Brain microvascular endothelial cell (primary cell): Measurements from ENCODE around the gene UBE2R2.
"Not testable (repeated sequence)": the region's sequence is repeated elsewhere in the genome, so short reads cannot be mapped to it uniquely, and the experiment has no call there.

ENCODE experiments used
- DNase-seq: peaks from one replicate; pipeline ENCODE4 v3.0.0-alpha.2; 2020
- H3K27ac ChIP-seq: fragments of 250-450 bp; sonication (Bioruptor Pico); 2 replicates; pipeline ENCODE4 v1.5.1; 2020; ENCODE audit warnings: mild to moderate bottlenecking, moderate library complexity
- H3K27me3 ChIP-seq: fragments of 250-450 bp; sonication (Bioruptor Pico); replicated peaks from 2 replicates; pipeline ENCODE4 v1.5.1; 2020; ENCODE audit warnings: mild to moderate bottlenecking
- H3K36me3 ChIP-seq: fragments of 250-450 bp; sonication (Bioruptor Pico); replicated peaks from 2 replicates; pipeline ENCODE4 v1.5.1; 2020; ENCODE audit warnings: mild to moderate bottlenecking
- H3K4me3 ChIP-seq: 2 replicates; pipeline ENCODE4 v1.5.1; 2011; ENCODE audit warnings: low read depth, mild to moderate bottlenecking, control low read depth, low read length, moderate library complexity
- in situ Hi-C: cut with HindIII; loops from 2 replicates; pipeline ENCODE4 v1.10.0; 2017; ENCODE audit warnings: low sequenced_read_pairs, low pct_ligation_motif_present
- TF ChIP-seq, protein P1 (sequence below): IDR thresholded peaks from 2 replicates; pipeline ENCODE4 v1.5.1; 2011; ENCODE audit warnings: low read depth, mild to moderate bottlenecking, moderate library complexity, low read length, control low read depth, inconsistent platforms; ENCODE audit errors: missing control alignments

Gene UBE2R2

DNA sequence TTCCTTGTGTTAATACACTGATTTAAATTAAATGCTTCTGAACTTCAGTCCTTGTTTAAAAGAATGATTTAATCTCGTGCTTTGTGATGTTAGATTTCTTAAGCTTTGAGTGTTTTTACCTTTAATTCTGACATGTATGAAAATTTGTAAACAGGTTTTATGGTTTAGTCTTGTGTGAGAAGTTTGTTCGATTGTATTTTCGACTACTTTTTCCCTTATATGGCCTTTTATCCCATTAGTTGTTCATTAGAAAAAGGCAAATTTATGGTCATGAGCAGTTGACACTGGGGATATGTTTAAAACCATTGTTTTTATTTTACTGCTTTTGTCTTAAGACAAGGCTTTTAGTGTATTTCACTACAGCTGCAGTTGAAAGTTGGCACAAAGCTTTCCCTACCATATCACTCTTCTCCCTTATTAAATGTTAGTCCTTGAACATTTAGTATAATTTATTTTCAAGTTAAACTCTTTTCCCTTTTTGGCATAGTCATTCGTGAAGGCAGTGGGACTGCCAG lies 3.3 kb downstream of the UBE2R2 start:
- in situ Hi-C loops = no loop called here
- H3K27ac ChIP-seq = no peak overlapping the region
- no peak overlapping the region for H3K4me3 ChIP-seq
- DNase-seq = no peak
- TF ChIP-seq, protein P1, sequence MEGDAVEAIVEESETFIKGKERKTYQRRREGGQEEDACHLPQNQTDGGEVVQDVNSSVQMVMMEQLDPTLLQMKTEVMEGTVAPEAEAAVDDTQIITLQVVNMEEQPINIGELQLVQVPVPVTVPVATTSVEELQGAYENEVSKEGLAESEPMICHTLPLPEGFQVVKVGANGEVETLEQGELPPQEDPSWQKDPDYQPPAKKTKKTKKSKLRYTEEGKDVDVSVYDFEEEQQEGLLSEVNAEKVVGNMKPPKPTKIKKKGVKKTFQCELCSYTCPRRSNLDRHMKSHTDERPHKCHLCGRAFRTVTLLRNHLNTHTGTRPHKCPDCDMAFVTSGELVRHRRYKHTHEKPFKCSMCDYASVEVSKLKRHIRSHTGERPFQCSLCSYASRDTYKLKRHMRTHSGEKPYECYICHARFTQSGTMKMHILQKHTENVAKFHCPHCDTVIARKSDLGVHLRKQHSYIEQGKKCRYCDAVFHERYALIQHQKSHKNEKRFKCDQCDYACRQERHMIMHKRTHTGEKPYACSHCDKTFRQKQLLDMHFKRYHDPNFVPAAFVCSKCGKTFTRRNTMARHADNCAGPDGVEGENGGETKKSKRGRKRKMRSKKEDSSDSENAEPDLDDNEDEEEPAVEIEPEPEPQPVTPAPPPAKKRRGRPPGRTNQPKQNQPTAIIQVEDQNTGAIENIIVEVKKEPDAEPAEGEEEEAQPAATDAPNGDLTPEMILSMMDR = no peak
- H3K27me3 ChIP-seq = no peaks in the 10 kb centered on the region
- H3K36me3 ChIP-seq = no peaks in the 10 kb centered on the region

GRCh38 chr9:33823801-33824200 lies 6.8 kb downstream of the UBE2R2 start:
- Histone ChIP-seq H3K27ac (no peak overlapping the region), H3K27me3 (no peaks in the 10 kb centered on the region), H3K4me3 (no peak overlapping the region), H3K36me3 (no peaks in the 10 kb centered on the region)
- in situ Hi-C loops = no loop called here
- DNase-seq = no peak
- TF ChIP-seq, protein P1 = no peak

DNA sequence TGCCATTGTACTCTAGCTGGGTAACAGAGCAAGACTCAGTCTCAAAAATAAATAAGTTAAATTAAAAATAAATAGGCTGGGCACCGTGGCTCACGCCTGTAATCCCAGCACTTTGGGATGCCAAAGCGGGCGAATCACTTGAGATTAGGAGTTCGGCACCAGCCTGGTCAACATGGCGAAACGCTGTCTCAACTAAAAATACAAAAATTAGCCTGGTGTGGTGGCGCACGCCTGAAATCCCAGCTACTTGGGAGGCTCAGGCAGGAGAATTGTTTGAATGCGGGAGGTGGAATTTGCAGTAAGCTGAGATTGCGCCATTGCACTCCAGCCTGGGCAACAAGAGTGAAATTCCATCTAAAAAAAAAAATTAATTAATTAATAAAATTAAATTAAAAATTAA lies 10.3 kb downstream of the UBE2R2 start:
- H3K36me3 ChIP-seq, in situ Hi-C loops, H3K4me3 ChIP-seq, H3K27ac ChIP-seq, H3K27me3 ChIP-seq, DNase-seq: not testable (repeated sequence)

GRCh38 chr9:33829641-33830230 lies 12.8 kb downstream of the UBE2R2 start:
- H3K27me3 ChIP-seq, H3K36me3 ChIP-seq, H3K27ac ChIP-seq, H3K4me3 ChIP-seq, in situ Hi-C loops, DNase-seq: not testable (repeated sequence)

- Histone ChIP-seq H3K36me3 (no peaks in the 10 kb centered on the region), H3K4me3 (no peak overlapping the region), H3K27me3 (no peaks in the 10 kb centered on the region), H3K27ac (no peak overlapping the region)
- in situ Hi-C loops = no loop called here
- TF ChIP-seq, protein P1 = no peak
- DNase-seq = no peak
Observed at GRCh38 chr9:33835625-33836260, 18.8 kb downstream of the UBE2R2 start.

DNA sequence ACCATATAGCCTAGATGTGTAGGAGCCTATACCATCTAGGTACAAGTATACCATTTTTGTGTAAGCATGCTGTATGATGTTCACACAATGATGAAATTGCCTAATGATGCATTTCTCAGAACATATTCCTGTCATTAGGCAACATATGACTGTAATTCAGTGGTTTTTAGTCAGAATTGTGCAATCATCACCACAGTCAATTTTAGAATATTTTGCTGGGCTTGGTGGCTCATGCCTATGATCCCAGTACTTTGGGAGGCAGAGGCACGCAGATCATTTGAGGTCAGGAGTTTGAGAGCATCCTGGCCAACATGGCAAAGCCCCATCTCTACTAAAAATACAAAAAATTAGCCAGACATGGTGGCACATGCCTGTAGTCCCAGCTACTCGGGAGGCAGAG lies 19.3 kb downstream of the UBE2R2 start:
- peak; percentile 38 for DNase-seq
- H3K27ac ChIP-seq, in situ Hi-C loops: not testable (repeated sequence)

GRCh38 chr9:33837138-33837537 lies 20.2 kb downstream of the UBE2R2 start:
- in situ Hi-C loops = no loop called here
- no peaks in the 10 kb centered on the region for H3K36me3 ChIP-seq
- no peak for DNase-seq
- H3K4me3 ChIP-seq = no peak overlapping the region
- TF ChIP-seq, protein P1 = no peak
- no peak overlapping the region for H3K27ac ChIP-seq
- H3K27me3 ChIP-seq = no peaks in the 10 kb centered on the region

More for the DNA sequence above, 19.3 kb downstream of the UBE2R2 start:
- not testable (repeated sequence) for H3K4me3 ChIP-seq, H3K36me3 ChIP-seq, H3K27me3 ChIP-seq
